Ammon's horn (tissue), 1 donor: Measurements from ENCODE around the gene KLHL10.

Experiments
- DNase-seq: peaks from one replicate; pipeline ENCODE4 v3.0.0-alpha.2; 2016; ENCODE audit warnings: low spot score

Gene KLHL10

DNA sequence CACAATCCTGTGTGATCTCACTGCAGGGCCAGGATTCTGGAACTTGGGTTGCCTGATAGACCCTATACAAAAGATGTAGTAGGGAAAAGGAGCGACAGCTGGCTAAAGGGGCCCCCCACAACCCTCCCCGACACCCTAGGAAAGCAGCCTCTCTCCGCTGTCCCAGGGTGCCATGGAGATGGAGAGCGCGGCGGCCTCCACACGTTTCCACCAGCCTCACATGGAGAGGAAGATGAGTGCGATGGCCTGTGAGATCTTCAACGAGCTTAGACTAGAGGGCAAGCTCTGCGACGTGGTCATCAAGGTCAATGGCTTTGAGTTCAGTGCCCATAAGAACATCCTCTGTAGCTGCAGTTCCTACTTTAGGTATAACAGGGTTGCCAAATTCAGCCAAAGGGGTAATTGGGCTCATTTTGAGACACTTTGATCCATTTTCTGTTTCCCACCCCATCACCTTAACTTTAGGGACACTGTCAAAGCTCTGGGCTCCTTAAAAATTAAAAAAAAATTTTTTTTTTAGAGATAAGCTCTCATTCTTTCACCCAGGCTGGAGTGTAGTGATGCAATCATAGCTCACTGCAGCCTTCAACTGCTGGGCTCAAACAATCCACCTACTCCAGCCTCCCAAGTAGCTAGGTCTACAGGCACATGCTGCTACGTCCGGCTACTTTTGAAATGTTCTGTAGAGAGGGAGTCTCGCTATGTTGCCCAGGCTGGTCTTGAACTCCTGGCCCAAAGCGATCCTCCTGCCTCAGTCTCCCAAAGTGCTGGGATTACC, at the start of gene KLHL10:
KLHL10 (plus strand) TSS at position 65 of the 778 bp plus-strand sequence; CDS start at position 173, 108 bp downstream.
- no peak for DNase-seq

DNA sequence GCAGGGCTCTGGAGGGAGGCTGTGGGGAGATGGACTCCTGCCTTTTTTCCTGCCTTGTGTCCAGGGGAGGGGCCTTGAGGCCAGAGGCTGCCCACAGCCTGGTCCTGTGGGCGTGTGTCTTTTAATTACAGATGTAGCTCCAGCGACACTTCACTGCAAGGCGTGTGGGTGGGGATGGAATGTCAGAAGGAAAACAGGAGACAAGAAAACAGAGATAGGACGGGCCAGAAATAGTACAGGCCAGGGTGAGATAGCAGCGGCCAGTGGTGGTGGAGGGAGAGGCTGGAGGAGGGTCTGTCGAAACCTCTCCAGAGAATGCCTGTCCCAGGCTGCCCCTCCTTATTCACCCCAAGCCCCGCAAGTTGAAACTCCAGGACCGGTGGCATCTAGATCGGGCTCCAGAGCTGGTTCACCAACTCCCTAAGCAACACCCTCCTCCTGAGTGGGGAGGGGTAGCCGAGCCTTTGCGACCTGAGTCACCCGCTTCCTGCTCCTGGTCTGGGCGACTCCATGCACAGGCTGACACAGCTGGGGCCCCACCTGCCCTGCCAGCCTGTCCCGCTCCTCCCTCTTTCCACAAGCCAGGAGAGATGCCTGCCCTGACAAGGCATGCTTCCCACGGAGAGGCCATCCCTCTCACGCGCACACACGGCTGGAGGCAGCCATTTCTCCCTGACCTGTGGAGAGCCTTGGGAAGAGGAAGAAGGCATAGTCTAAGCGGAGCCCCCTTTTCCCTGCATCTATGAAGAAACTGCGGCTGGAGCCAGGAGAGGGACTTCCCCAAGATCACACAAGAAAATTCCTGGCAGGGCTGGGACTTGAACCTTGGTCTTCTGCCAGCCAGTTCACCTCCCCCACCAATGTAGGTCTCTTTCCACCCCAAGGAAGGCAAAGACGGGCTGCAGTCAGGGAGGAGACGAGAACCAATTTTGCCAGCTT, 44.5 kb upstream of the KLHL10 start:
- no peak for DNase-seq

DNA sequence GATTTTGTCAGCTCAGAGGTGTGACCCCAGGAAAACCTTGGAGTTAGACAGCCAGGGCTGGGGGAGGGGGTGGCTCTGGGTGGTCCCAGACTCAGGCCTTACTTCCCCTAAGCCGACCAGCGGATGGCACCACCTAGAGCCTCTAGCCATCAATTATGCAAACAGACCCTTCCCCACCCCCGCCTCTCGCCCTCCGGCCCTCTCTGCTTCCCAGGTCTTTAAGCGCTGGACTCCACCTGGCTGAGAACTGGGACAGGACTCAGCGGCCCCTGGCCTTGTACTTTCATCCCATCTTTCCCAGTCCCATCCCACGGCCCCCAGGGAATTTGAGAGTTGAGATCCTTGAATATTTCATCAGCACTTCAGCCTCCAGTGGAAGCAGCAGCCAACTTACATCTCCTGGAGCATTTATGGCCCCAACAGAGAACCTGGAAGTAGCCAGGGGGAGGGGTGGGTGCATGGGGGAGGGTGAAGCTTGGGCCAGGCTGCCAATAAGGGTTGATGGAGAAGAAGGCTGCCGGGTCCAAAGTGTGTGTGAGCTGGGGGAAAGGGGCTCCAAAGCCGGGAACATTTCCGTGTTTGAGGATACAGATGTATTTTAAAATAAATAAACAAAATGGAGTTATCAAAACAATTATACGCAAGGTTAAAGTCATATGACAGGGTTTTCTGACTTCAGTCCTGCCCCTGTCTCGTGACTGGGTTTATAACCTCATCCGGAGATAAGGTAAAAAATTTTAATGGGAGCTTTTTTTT, 43.7 kb upstream of the KLHL10 start:
- DNase-seq, result no peak

DNA sequence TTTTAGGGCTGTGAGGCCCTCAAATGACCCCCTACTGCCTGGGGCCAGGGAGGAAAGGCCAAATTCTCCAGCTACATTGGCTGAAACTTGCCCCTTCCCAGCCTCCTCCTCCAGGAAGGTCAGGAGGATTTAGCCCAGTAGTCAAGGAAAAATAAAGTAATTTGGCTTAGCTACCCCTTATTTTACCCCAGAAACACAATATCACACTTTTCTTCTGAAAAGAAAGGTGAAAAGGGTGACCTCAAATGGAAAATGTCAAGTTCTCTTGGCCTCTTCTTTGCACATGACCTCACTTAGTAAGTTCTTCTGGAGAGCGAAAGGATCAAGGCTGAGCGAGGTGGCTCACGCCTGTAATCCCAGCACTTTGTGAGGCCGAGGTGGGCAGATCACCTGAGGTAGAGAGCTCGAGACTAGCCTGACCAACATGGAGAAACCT, 43.1 kb upstream of the KLHL10 start:
- no peak for DNase-seq

DNA sequence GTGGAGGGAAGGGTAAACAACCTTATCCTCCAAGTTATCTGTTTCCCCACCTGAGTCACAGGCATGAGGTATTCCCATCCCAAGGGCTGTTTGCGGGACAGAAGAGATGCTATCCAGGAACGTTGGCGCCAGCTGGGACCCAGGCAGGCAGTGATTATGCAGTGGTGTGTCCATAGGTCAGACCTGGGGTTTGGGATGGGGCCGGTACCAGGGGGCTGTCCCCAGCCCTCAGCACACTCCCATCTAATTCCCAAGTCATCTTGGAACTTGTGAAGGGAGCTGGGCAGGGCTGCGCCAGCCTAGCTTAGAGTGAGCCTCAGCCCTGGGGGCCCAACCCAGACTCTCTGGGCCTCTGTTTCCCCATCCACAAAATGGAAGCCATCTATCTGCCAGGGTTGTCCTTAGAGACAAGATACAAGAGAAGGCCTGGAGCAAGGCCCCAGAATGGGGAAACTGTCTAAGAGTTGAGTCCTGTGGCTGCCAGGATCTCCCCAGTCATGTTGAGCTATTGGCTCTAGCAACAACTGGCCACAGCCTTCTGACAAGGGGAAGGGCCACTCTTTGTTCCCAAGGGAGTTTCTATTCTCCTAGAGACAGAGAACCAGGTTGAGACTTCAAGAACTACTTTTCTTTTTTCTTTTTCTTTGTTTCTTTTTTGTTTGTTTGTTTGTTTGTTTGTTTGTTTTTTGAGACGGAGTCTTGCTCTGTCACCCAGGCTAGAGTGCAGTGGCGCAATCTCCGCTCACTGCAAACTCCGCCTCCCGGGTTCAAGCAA, 41.3 kb upstream of the KLHL10 start:
- DNase-seq, result no peak

DNA sequence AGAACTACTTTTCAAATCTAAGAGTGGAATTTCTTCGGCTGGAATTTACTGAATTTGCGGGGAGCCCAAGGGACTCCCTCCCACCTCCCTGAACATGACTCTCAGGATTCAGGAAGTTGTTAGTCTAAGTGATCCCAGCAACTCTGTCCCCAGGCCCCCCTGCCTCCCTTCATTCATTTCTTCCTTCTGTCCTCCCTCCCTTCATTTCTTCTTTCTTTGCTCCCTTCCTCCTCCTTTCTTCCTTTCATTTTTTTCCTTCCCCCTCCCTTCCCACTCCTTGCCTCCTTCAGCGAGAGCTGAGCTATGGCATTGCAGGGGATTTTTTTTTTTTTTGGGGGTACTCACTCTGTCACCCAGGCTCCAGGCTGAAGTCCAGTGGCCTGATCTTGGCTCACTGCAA, 40.2 kb upstream of the KLHL10 start:
- DNase-seq, result no peak

DNA sequence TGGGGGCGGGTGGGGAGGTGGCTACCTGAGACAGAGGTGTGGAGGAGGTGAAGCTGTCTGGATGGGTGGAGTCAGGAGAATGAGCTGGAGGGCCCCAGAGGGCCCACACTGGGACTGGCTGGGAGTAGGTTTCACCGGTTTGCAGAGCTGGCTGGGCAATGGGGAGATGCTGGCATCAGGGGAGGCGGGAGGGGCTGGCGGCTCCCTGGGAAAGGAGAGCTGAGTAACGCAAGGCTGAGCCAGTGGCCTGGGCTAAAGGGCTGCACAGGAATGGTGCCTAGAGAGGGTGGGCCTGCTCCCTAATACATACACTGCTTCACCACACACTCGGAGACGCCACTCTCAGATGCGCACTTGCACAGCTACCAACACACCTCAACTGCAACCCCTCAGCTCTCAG, 38.3 kb upstream of the KLHL10 start:
- DNase-seq, result no peak

DNA sequence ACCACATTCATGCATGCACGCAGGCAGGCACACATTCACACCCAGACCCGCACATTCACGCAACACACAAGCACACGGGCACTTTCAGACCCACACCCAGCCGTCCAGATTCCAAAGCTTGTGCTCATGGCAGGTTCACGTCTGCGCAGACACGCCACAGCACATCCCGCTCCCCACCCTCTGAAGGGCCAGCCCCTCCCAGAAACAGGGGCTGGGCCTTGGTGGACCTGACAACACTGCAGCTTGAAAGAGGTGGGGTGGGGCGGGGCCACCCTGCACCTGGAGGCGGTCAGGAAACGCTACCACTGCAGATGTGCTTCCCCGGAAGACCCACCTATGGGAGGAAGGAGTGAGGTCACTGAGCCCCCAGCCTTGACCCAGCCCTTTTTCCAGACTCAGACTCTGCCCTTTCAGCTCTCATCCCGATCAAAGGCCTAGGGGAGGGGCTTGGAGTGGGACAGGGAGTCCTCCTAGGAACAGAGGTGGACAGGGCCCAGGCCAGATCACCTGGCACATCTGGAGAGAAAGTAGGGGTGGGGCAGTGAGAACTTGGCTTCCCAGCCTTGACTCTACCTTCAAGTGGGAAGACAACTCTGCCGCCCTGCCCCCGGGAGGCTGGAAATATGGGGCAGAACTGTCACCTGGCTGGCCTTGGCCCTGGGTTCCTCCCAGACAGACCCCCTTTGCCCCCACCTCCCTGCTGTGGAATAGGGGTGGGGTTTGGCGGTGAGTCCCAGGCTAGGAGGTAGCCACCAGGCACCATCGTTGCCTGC, 36.8 kb upstream of the KLHL10 start:
- DNase-seq, result no peak

DNA sequence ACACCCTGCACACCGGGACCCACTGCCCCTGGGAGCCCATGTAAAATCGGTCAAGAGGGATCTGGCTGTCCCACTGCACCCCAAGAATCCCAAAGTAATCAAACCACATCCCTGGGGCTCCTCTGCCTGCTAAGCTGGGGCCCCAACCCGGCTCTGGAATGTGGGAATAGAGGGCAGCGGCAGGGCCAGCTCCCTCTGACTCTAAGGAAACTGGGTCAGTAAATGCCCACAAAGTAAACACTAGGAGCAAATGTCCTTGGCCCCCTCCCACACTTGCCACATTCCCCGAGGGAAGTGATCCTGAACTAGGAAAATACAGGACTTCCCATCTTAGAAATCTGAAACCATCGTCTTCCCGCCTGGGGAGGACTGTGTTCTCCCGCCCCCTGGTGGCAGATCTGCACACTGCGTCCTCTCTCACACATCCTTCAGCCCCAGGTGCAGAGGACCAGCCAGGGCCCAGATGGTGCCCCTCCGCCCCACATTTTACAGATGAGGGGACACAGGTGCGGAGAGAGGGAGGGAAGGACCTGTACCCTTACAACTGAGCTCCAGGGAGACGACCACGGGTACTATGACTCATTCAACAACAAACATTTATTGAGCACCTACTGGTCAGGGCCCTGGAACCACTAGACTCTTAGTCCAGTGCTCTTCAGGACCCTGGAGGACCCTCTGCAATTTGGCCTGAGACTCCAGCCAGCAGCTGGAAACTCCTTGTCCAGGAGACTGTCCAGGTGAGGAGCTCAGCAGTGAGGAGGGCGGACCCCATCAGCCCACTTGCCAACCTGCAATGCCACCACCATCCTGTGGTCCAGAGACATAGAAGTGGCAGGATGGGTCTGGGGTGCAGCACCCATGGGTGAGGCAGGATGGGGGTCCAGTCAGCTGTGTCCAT, 36.0 kb upstream of the KLHL10 start:
- DNase-seq, result peak; percentile 87

DNA sequence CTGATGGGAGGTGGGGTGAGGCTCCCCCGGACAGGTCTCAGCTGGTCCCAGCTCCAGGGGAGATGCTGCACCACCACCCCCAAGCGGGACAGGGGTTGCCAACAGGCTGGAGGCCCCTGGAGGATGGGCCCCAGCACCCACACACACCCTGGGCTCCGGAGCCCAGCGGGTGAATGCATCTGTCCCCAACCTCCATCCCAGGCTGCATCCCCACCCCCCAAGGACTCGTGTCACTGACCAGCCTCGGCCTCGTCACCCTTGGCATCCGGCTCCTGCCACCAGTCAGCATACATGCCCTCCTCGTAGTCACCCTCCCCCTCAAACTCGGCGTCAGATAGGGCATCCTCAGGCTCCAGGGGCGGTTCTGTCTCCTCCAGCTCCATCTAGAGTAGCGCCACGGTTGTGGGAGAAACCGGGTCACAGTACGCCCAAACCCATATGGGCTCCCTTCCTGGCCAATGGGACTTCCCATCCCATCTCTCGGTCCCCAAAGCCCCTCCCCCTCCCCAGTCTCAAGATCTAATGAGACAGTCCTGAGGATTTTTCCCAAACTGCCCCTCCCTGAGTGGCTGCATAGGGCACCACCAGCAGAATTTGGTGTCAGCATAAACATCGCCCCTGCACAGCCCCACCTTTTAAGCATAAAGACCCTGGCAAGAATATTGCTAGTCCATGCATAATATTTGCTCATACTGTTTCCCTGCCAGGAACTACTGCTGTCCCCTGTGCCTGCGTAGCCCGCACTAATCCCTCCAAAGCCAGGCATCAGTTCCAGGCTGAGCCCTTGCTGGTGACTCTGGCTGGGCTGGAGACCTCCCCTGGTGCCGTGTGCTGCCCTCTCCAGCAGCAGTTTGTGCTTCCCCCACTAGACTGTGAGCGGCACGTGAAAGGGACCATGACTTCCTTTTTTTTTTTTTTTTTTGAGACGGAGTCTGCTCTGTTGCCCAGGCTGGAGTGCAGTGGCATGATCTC, 34.3 kb upstream of the KLHL10 start:
- DNase-seq, result no peak

DNA sequence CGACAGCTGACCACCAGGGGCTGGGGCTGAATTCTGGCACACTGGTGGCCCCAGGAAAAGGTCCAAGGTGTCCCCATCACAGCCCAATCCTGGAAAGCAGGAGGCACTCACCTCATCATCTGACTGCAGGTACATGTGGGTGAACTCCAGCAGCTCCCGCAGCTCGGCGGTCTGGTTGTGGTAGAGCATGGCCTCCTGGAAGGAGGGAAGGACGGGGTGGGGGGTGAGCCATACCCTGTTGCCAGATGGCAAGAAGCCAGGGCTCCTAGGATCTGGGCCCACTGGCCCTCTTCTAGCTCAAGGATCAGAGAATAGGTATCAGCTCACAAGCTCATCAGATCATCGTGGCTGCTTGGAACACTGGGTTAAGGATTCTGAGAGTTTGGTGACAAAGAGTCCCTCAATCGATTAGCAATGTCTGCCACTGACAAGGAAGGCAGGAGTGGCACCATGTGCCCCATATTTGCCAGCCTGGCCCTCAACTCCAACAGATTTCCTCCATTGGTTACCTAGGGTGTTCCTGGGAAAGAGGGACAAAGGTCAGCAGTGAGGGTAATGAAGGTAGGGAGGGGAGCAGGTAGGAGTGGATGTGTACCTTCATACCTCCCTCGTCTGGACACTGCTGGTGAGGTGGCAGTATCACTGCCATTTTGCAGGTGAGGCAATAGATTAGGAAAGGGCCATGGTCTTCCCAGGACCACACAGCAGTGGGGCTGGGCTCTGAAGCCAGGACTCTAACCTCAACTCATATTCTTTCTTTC, 30.8 kb upstream of the KLHL10 start:
- DNase-seq, result no peak

DNA sequence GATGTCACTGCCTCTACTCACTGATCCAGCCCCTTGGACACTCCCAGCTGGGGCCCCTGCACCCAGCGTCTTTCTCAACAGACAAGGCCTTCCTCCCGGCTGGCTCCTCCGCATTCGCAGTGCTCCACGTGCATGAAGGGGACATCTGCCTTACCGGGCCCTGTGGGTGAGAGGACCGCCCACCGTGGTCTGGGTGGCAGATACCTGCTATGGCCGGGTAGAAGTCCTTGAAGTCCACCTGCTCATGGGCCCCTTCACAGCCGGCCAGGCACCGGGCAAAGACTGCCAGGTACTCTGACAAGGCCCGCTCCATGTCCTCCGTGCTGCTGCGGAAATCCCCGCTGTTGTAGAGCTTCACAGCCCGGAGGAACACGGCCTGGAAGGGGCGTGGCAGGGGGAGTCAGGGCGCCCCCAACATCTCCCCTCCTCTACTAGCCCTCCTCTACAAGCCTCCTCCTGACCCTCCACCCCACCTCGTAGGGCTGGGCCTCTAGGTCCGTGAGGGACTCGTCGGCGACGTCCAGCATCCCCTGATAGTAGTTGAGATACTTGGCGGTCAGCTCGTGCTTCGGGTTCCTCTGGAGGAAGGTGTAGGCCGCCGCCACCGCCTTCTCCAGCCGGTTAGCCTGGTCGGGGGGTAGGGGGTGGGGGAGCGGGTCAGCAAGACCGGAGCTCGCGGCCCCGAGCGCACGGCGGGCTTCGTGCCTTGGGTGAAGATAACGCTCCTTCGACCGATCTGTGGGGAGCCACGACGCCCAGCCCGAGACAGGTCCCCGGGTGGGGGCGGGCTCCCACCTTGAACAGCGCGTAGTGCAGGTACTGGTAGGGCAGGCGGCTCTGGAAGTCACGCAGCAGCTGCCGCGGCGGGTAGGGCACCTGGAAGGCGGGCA, 26.7 kb upstream of the KLHL10 start:
- no peak for DNase-seq

DNA sequence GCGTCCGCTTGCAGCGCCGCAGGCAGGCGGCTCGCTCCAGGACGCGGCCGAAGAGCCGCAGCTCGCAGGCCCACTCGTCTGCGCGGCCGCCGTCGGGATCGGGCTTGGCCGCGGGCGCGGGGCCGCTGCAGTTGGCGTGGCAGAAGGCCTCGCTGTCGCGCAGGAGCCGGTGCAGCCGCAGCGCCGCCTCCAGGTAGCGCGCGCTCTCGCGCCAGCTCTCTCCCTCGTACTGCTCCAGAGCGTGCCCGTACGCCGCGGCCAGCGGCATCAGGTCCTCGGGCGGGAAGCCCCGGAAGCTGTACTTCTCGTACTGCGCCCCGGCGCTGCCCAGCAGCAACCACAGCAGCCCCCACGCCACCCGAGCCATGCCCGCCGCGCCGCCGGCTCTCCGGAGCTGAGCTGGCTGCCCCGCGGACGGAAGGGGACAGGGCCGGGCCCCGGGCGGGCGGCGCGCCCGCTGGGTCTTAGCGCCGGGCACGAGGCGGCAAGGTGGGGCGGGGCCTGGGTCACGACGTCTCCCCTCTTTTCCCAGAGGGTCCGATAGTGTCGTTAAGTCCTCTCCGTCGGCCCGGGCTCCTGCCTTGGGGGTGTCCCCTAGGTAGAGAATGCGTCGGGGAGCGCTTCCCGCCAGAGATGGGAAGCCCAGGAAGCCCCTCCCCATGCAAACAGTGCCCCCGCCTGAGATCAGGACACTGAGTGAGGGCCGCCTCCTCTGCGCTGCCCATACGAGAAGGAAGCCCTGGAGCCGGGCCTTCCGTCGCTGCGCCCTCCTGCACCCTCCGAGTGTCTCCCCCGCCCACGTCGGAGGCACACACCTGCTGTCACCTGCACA, 25.9 kb upstream of the KLHL10 start, which contains the start of gene P3H4:
P3H4 (minus strand) TSS at position 401 of the 832 bp plus-strand sequence; CDS start at position 367, 34 bp downstream.
- peak; percentile 82 for DNase-seq

DNA sequence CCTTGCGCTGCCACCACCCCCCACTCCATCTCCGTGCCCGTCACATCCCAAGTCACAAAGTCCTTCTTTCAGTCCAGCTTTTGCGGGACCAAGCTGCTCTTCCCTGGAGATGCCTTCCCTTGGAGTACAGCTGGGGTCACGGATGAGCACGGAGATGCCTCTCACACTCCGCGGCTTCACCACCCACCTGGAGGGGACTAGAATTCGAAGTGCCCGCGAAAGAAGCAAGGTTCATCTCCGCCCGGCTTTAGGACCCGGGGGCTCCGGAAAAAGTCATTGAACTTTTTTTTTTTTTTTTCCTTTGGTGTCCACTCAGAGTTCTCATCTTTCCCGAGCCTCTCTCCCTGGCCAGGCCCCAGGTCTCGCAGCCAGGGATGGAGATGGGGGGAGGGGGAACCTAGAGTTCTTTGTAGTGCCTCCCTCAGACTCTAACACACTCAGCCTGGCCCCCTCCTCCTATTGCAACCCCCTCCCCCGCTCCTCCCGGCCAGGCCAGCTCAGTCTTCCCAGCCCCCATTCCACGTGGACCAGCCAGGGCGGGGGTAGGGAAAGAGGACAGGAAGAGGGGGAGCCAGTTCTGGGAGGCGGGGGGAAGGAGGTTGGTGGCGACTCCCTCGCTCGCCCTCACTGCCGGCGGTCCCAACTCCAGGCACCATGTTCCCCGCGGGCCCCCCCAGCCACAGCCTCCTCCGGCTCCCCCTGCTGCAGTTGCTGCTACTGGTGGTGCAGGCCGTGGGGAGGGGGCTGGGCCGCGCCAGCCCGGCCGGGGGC, 25.1 kb upstream of the KLHL10 start, which contains the start of gene FKBP10:
FKBP10 (plus strand) TSS at position 624 of the 771 bp plus-strand sequence; CDS start at position 655, 31 bp downstream.
- peak; percentile 46 for DNase-seq
